ENCODE measurements around the gene CEP72.

CEP72 gene

GRCh38 chr5:606061-606460 lies 6.1 kb upstream of the CEP72 start:
- H3K4me2 ChIP-seq: peak overlapping the region in 8 of 11 experiments; percentile 68 to 84 (median 74); a peak in 14 of 22 replicates
- peaks cover 6 to 55% (median 34%) of the 10 kb centered on the region in 10 experiments; a peak in 19 of 20 replicates for H3K4me1 ChIP-seq
- H3K4me3 ChIP-seq: no peak overlapping the region
- no peaks in the 10 kb centered on the region for H3K36me3 ChIP-seq
- peaks cover 0 to 52% (median 0%) of the 10 kb centered on the region in 11 experiments; a peak in 7 of 22 replicates for H4K20me1 ChIP-seq
- H3K9ac ChIP-seq: no peak overlapping the region
- no peak overlapping the region for H3K27ac ChIP-seq
- TF ChIP-seq Cebpa-rat (IDR thresholded peaks at IDR 0.05): no peak
- no peaks in the 10 kb centered on the region for H3K9me3 ChIP-seq (replicated peaks in 1 of 11)
- H3K27me3 ChIP-seq: peaks cover 0 to 35% (median 0%) of the 10 kb centered on the region in 11 experiments; a peak in 5 of 22 replicates

- Histone ChIP-seq H3K4me1 (peaks cover 6 to 61% (median 40%) of the 10 kb centered on the region in 10 experiments), H4K20me1 (peaks cover 0 to 52% (median 0%) of the 10 kb centered on the region in 11 experiments; a peak in 7 of 22 replicates), H3K9ac (peak overlapping the region in 2 of 11 experiments; percentile 0 to 24; a peak in 1 of 22 replicates), H3K27me3 (peaks cover 0 to 35% (median 0%) of the 10 kb centered on the region in 11 experiments; a peak in 5 of 22 replicates), H3K4me2 (peak overlapping the region; percentile 52 to 84 (median 71)), H3K36me3 (no peaks in the 10 kb centered on the region), H3K4me3 (no peak overlapping the region), H3K27ac (peak overlapping the region in 1 of 11 experiments; percentile 10; a peak in 1 of 22 replicates), H3K9me3 (replicated peaks in 1 of 11) (no peaks in the 10 kb centered on the region)
- no peak for TF ChIP-seq Cebpa-rat (IDR thresholded peaks at IDR 0.05)
These were observed 5.4 kb upstream of the CEP72 start for GRCh38 chr5:606526-607399.

- no peak for TF ChIP-seq Cebpa-rat (IDR thresholded peaks at IDR 0.05)
- Histone ChIP-seq H3K27ac (no peak overlapping the region), H3K4me2 (peak overlapping the region; percentile 52 to 84 (median 71)), H4K20me1 (peaks cover 0 to 50% (median 0%) of the 10 kb centered on the region in 11 experiments; a peak in 8 of 22 replicates), H3K9ac (peak overlapping the region in 1 of 11 experiments; percentile 14; a peak in 1 of 22 replicates), H3K36me3 (no peaks in the 10 kb centered on the region), H3K4me1 (peaks cover 7 to 61% (median 42%) of the 10 kb centered on the region in 10 experiments), H3K9me3 (replicated peaks in 1 of 11) (no peaks in the 10 kb centered on the region), H3K4me3 (no peak overlapping the region), H3K27me3 (peaks cover 0 to 35% (median 0%) of the 10 kb centered on the region in 11 experiments; a peak in 5 of 22 replicates)
These were observed 4.4 kb upstream of the CEP72 start for GRCh38 chr5:607541-608428.

- Histone ChIP-seq H3K9ac (peak overlapping the region in 1 of 11 experiments; percentile 14; a peak in 1 of 22 replicates), H3K9me3 (replicated peaks in 1 of 11) (peaks cover 0 to 4% (median 0%) of the 10 kb centered on the region in 11 experiments; a peak in 2 of 22 replicates), H4K20me1 (peaks cover 0 to 47% (median 6%) of the 10 kb centered on the region in 11 experiments; a peak in 11 of 22 replicates), H3K4me3 (no peak overlapping the region), H3K27ac (no peak overlapping the region), H3K4me2 (peak overlapping the region in 8 of 11 experiments; percentile 68 to 84 (median 74); a peak in 15 of 22 replicates), H3K36me3 (no peaks in the 10 kb centered on the region), H3K27me3 (peaks cover 0 to 34% (median 0%) of the 10 kb centered on the region in 11 experiments; a peak in 5 of 22 replicates), H3K4me1 (peaks cover 14 to 63% (median 51%) of the 10 kb centered on the region in 10 experiments)
- no peak for TF ChIP-seq Cebpa-rat (IDR thresholded peaks at IDR 0.05)
These were observed 3.4 kb upstream of the CEP72 start for GRCh38 chr5:608429-609370.

GRCh38 chr5:609506-609905 lies 2.6 kb upstream of the CEP72 start:
- peaks cover 0 to 4% (median 3%) of the 10 kb centered on the region in 11 experiments; a peak in 8 of 22 replicates for H3K9me3 ChIP-seq (replicated peaks in 1 of 11)
- peaks cover 22 to 71% (median 59%) of the 10 kb centered on the region in 10 experiments for H3K4me1 ChIP-seq
- no peak overlapping the region for H3K9ac ChIP-seq
- TF ChIP-seq Cebpa-rat (IDR thresholded peaks at IDR 0.05): no peak
- no peak overlapping the region for H3K4me2 ChIP-seq
- H3K36me3 ChIP-seq: peaks cover 0 to 3% (median 2%) of the 10 kb centered on the region in 11 experiments; a peak in 8 of 22 replicates
- peaks cover 0 to 34% (median 0%) of the 10 kb centered on the region in 11 experiments; a peak in 4 of 22 replicates for H3K27me3 ChIP-seq
- peaks cover 0 to 47% (median 6%) of the 10 kb centered on the region in 11 experiments; a peak in 11 of 22 replicates for H4K20me1 ChIP-seq
- no peak overlapping the region for H3K27ac ChIP-seq
- no peak overlapping the region for H3K4me3 ChIP-seq

- H3K4me1 ChIP-seq: peaks cover 29 to 76% (median 65%) of the 10 kb centered on the region in 10 experiments
- H4K20me1 ChIP-seq: peaks cover 0 to 47% (median 6%) of the 10 kb centered on the region in 11 experiments; a peak in 11 of 22 replicates
- peaks cover 0 to 11% (median 9%) of the 10 kb centered on the region in 11 experiments; a peak in 18 of 22 replicates for H3K9me3 ChIP-seq (replicated peaks in 1 of 11)
- no peak for TF ChIP-seq Cebpa-rat (IDR thresholded peaks at IDR 0.05)
- H3K27me3 ChIP-seq: peaks cover 0 to 34% (median 0%) of the 10 kb centered on the region in 11 experiments; a peak in 4 of 22 replicates
- H3K4me2 ChIP-seq: 0 out of 22 replicates have a peak overlapping the region, but pooled peaks of 1 of the 11 experiments have one; percentile 76
- no peak overlapping the region for H3K27ac ChIP-seq
- peaks cover 0 to 9% (median 7%) of the 10 kb centered on the region in 11 experiments; a peak in 10 of 22 replicates for H3K36me3 ChIP-seq
- H3K4me3 ChIP-seq: no peak overlapping the region
- no peak overlapping the region for H3K9ac ChIP-seq
These were observed 2.0 kb upstream of the CEP72 start for GRCh38 chr5:610011-610743.

All from BLaER1 treated with 17β-estradiol and CSF1 and Interleukin-3, amounts not matched to agents 10 nM and 100 nM (cell line).